PFSK-1 (cell line): ENCODE results near the gene THEM5.

Source experiments
- FOXP2 ChIP-seq: optimal IDR thresholded peaks from 2 replicates; pipeline ENCODE3; 2011; ENCODE audit warnings: borderline replicate concordance, control low read depth, inconsistent platforms; ENCODE audit not compliant: insufficient read depth; ENCODE audit errors: extremely low read length, extremely low read depth
- POLR2AphosphoS5 ChIP-seq: IDR thresholded peaks from 2 replicates; pipeline ENCODE4 v1.6.1; 2012; ENCODE audit warnings: low read depth, mild to moderate bottlenecking, control low read depth, low read length, moderate library complexity
- REST ChIP-seq, 2 experiments: IDR thresholded peaks; 2 replicates each; pipeline versions ENCODE4 v1.6.1 to v1.8.0; 2011 to 2012; ENCODE audit warnings: low read depth in 2 of 2, low read length in 2 of 2, control low read depth in 1 of 2, inconsistent platforms in 1 of 2, mild to moderate bottlenecking in 1 of 2, moderate library complexity in 1 of 2; ENCODE audit not compliant: insufficient read depth in 1 of 2
- SIN3A ChIP-seq: IDR thresholded peaks from 2 replicates; pipeline ENCODE4 v1.6.1; 2012; ENCODE audit warnings: mild to moderate bottlenecking, low read length, moderate library complexity, borderline replicate concordance; ENCODE audit not compliant: insufficient read depth
- TAF1 ChIP-seq: IDR thresholded peaks from 2 replicates; pipeline ENCODE4 v1.6.1; 2012; ENCODE audit warnings: low read length, control low read depth, borderline replicate concordance; ENCODE audit not compliant: insufficient read depth

Gene THEM5

DNA sequence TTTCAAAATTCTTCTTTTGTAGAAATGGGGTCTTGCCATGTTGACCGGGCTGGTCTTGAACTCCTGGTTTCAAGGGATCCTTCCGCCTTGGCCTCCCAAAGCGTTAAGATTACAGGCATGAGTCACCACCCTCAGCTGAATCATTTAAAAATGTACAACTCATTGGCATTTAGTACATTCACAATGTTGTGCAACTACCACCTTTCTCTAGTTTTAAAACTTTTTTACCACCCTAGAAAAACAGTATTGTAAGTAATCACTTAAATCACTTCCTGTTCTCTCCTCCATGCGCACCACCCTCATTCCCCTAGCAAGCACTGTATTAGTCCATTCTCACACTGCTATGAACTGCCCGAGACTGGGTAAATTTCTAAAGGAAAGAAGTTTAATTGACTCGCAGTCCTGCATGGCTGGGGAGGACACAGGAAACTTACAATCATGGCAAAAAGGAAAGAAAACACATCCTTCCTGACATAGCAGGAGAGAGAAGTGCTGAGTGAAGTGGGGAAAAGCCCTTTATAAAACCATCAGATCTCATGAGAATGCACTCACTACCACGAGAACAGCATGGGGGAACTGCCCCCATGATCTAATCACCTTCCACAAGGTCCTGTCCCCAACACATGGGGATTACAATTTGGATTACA lies 14.4 kb upstream of the THEM5 start:
- TF ChIP-seq FOXP2 (no peak), REST (IDR thresholded peaks at IDR 0.05; ENCODE audit: insufficient read depth in 1 of 2, low read depth in 2 of 2, low read length in 2 of 2) (no peak), POLR2AphosphoS5 (no peak), TAF1 (no peak), SIN3A (no peak)

DNA sequence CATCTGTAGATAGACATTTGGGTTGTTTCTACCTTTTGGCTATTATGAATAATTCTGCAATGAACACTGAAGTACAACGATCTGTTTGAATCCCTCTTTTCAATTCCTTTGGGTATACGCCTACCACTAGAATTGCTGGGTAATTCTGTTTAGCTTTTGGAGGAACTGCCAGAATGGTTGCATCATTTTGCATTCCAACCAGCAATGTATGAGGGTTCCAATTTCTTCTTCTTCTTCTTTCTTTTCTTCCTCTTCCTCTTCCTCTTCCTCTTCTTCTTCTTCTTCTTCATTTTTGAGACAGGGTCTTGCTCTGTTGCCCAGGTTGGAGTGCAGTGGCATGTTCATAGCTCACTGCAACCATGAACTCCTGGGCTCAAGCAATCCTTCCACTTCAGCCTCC lies 13.8 kb upstream of the THEM5 start:
- no peak for TF ChIP-seq TAF1

- TF ChIP-seq TAF1 = no peak
- TF ChIP-seq POLR2AphosphoS5 = no peak
- no peak for TF ChIP-seq SIN3A
- no peak for TF ChIP-seq REST (IDR thresholded peaks at IDR 0.05; ENCODE audit: insufficient read depth in 1 of 2, low read depth in 2 of 2, low read length in 2 of 2)
- no peak for TF ChIP-seq FOXP2
Measured at GRCh38 chr1:151864411-151864810, 10.9 kb upstream of the THEM5 start.

DNA sequence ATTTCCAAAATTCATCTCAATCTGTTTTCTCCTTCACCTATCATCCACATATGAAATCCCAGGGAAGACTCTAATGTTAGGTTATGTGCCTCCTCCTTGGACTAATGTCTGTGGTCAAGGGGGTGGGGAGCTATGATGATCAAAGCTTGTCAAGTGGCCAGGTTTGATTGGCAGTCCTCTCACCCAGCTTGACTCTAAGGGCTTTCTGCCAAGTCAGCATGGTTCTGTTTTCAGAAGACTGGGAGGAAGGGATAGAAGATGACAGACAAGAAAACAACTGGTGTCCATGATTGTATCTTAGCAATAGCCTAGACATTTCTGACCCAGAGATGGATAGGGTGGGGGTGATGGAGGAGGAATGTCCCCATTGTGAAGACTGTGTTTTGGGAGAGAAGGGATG lies 9.1 kb upstream of the THEM5 start:
- TF ChIP-seq TAF1 (no peak), POLR2AphosphoS5 (no peak), REST (IDR thresholded peaks at IDR 0.05; ENCODE audit: insufficient read depth in 1 of 2, low read depth in 2 of 2, low read length in 2 of 2) (no peak), FOXP2 (no peak), SIN3A (no peak)

DNA sequence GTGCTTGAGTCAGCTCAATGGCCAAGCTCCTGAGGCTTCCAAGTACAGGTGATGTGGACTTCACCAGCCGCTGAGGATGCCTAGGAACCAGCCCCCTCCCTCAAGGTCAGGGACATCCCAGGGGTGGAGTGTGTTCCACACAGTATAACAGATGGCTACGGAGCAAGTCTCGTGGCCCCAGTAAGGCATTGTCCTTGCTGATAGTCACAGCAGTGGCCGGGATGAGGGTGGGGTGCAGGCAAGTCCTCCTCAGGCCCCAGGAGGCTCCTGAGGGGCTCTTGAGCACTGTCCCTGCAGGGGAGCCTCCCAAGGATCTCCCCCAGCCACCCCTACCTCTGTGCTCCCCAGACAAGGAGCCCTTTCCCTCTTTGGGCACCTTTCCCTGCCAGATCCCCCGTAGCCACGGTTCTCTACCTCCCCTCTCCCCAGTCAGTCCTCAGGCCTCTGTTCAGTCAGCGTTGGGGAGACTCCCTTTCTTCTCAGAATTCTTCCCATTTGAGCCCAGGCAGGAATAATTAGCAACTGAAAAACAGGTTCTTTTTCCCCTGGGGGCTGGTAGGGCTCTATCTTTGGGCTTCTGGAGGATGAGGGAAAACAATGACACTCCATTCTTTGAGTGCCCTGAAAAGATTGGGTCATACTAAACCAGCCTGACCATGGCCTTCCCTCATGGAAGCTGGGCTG lies 7.1 kb upstream of the THEM5 start:
- TF ChIP-seq SIN3A (no peak), TAF1 (no peak), FOXP2 (no peak), REST (IDR thresholded peaks at IDR 0.05; ENCODE audit: insufficient read depth in 1 of 2, low read depth in 2 of 2, low read length in 2 of 2) (no peak), POLR2AphosphoS5 (no peak)
